Large intestine (tissue), 3 donors: ENCODE measurements around the gene APOL2. TPM values are rescaled to one million over a fixed set of nuclear protein-coding genes. Genes with fewer than 3 reads are reported as not detected.
"Not testable (repeated sequence)": the region's sequence is repeated elsewhere in the genome, so short reads cannot be mapped to it uniquely, and the experiment has no call there.

Experiments
- DNase-seq, 2 donors: peaks; one replicate each; pipeline versions ENCODE4 v3.0.0 to v3.0.0-alpha.2; 2013
- H3K27ac ChIP-seq: one replicate; pipeline ENCODE4 v1.5.1; 2013; ENCODE audit warnings: low read length
- H3K27me3 ChIP-seq: 2 replicates; pipeline ENCODE4 v1.6.1; 2013; ENCODE audit warnings: low read length; ENCODE audit not compliant: control insufficient read depth, insufficient read depth
- H3K36me3 ChIP-seq: 2 replicates; pipeline ENCODE4 v1.6.1; 2013; ENCODE audit warnings: low read length; ENCODE audit not compliant: control insufficient read depth, insufficient read depth
- H3K4me1 ChIP-seq: one replicate; pipeline ENCODE4 v1.6.1; 2013; ENCODE audit warnings: low read length; ENCODE audit not compliant: control insufficient read depth, insufficient read depth
- H3K4me3 ChIP-seq: one replicate; pipeline ENCODE4 v1.5.1; 2013; ENCODE audit warnings: low read length
- H3K9me3 ChIP-seq: one replicate; pipeline ENCODE4 v1.6.1; 2013; ENCODE audit warnings: mild to moderate bottlenecking, low read depth, low read length, moderate library complexity; ENCODE audit not compliant: control insufficient read depth
- WGBS: methylation state at CpG from one replicate; pipeline ENCODE4 v1.1.5; 2013; ENCODE audit warnings: low lambda C conversion rate; ENCODE audit not compliant: insufficient coverage; 5-methylcytosine and 5-hydroxymethylcytosine counted together
- polyA plus RNA-seq: library from polyadenylated mRNA; unstranded; fragments of 120-200 nt; gene quantifications from one replicate; pipeline ENCODE4 v1.2.1, GENCODE V29; 2013

APOL2 gene
- polyA plus RNA-seq, 1 donor: 42.5 TPM

GRCh38 chr22:36253523-36254490 lies 14.5 kb upstream of the APOL2 start:
- H3K27me3 ChIP-seq: no peaks in the 10 kb centered on the region
- no peaks in the 10 kb centered on the region for H3K36me3 ChIP-seq
- no peaks in the 10 kb centered on the region for H3K9me3 ChIP-seq
- H3K4me1 ChIP-seq: peaks cover 20% of the 10 kb centered on the region
- no peak for DNase-seq
- no CpG with 5 or more reads among the region's 7 CpGs for WGBS
- peak overlapping the region; percentile 27 for H3K4me3 ChIP-seq
- H3K27ac ChIP-seq: peak overlapping the region; percentile 37

- no peaks in the 10 kb centered on the region for H3K9me3 ChIP-seq
- peak within 1 kb of the TSS; percentile 37 for H3K27ac ChIP-seq
- H3K4me1 ChIP-seq: peaks cover 20% of the 10 kb centered on the region
- H3K4me3 ChIP-seq: peak within 1 kb of the TSS; percentile 27
- H3K36me3 ChIP-seq: no peaks in the 10 kb centered on the region
- peak; percentile 69 to 87 for DNase-seq
- H3K27me3 ChIP-seq: no peaks in the 10 kb centered on the region
- WGBS: no CpG with 5 or more reads among the region's 10 CpGs
Measured at GRCh38 chr22:36252754-36253522, 13.6 kb upstream of the APOL2 start, which contains the start of gene APOL1. APOL1 (plus strand) TSS chr22:36253133; CDS start chr22:36254956, 1,823 bp downstream.

GRCh38 chr22:36251979-36252608 lies 12.8 kb upstream of the APOL2 start:
- not testable (repeated sequence) for H3K4me3 ChIP-seq, H3K36me3 ChIP-seq, H3K27ac ChIP-seq, DNase-seq, H3K27me3 ChIP-seq, H3K9me3 ChIP-seq
- peaks cover 20% of the 10 kb centered on the region for H3K4me1 ChIP-seq
- no CpG with 5 or more reads among the region's 7 CpGs for WGBS

DNA sequence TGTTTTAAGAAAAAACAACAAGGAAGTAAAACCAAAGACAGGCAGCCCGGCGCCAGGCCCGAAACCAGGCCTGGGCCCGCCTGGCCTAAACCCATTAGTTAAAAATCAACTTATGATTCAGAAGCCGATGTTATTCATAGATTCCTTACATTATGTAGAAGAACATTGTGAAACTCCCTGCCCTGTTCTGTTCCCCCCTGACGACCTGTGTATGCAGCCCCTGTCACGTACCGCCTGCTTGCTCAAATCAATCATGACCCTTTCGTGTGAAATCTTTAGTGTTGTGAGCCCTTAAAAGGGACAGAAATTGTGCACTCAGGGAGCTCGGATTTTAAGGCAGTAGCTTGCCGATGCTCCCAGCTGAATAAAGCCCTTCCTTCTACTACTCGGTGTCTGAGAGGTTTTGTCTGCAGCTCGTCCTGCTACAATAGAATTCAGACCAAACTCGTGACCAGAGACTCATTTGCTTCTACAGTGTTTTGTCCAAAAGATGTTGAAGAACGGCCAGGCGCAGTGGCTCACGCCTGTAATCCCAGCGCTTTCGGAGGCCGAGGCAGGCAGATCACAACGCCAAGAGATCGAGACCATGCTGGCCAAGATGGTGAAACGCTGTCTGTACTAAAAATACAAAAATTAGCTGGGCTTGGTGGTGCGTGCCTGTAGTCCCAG lies 11.1 kb upstream of the APOL2 start:
- H3K27me3 ChIP-seq, H3K36me3 ChIP-seq, DNase-seq, H3K4me3 ChIP-seq, H3K9me3 ChIP-seq, H3K27ac ChIP-seq: not testable (repeated sequence)
- WGBS: 100% methylated on average over 5 of the region's 24 CpGs
- H3K4me1 ChIP-seq: peaks cover 20% of the 10 kb centered on the region

- H3K9me3 ChIP-seq: no peaks in the 10 kb centered on the region
- peaks cover 17% of the 10 kb centered on the region for H3K4me1 ChIP-seq
- 100% methylated on average over 1 of the region's 2 CpGs for WGBS
- DNase-seq: no peak
- H3K4me3 ChIP-seq: no peak overlapping the region
- H3K27me3 ChIP-seq: no peaks in the 10 kb centered on the region
- H3K36me3 ChIP-seq: no peaks in the 10 kb centered on the region
- H3K27ac ChIP-seq: no peak overlapping the region
Measured at GRCh38 chr22:36249160-36249559, 9.8 kb upstream of the APOL2 start.

DNA sequence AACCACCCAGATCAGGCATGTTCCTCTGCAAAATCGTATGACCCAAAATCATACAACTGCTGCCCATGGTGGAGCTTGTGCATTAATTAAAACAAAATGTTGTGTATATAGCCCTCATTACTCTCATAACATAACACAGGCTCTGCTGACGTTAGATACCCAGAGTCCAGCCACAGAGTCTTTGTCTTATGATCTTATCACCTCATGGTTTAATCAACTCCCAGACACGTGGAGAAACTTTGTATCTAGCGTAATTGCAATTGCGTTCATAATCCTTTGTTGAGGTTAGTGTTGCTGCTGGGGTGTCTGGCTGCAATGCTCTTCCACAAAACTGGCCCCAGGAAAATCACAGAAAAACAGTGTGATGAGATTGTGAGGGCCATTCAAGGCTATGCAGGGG lies 8.6 kb upstream of the APOL2 start:
- H3K4me1 ChIP-seq: peaks cover 9% of the 10 kb centered on the region
- WGBS: 60% methylated on average over 2 of the region's 5 CpGs
- no peaks in the 10 kb centered on the region for H3K27me3 ChIP-seq
- no peaks in the 10 kb centered on the region for H3K9me3 ChIP-seq
- no peak for DNase-seq
- H3K36me3 ChIP-seq: no peaks in the 10 kb centered on the region
- H3K27ac ChIP-seq: no peak overlapping the region
- H3K4me3 ChIP-seq: no peak overlapping the region

GRCh38 chr22:36246718-36247117 lies 7.4 kb upstream of the APOL2 start:
- no peaks in the 10 kb centered on the region for H3K36me3 ChIP-seq
- no peaks in the 10 kb centered on the region for H3K4me1 ChIP-seq
- H3K27me3 ChIP-seq: no peaks in the 10 kb centered on the region
- DNase-seq: no peak
- H3K27ac ChIP-seq: no peak overlapping the region
- H3K4me3 ChIP-seq: no peak overlapping the region
- no peaks in the 10 kb centered on the region for H3K9me3 ChIP-seq
- no CpG with 5 or more reads among the region's 3 CpGs for WGBS

- H3K9me3 ChIP-seq: no peaks in the 10 kb centered on the region
- no CpG with 5 or more reads among the region's 4 CpGs for WGBS
- no peaks in the 10 kb centered on the region for H3K36me3 ChIP-seq
- H3K4me1 ChIP-seq: no peaks in the 10 kb centered on the region
- no peaks in the 10 kb centered on the region for H3K27me3 ChIP-seq
- no peak overlapping the region for H3K4me3 ChIP-seq
- no peak for DNase-seq
- H3K27ac ChIP-seq: no peak overlapping the region
Measured at GRCh38 chr22:36245805-36246356, 6.6 kb upstream of the APOL2 start.

DNA sequence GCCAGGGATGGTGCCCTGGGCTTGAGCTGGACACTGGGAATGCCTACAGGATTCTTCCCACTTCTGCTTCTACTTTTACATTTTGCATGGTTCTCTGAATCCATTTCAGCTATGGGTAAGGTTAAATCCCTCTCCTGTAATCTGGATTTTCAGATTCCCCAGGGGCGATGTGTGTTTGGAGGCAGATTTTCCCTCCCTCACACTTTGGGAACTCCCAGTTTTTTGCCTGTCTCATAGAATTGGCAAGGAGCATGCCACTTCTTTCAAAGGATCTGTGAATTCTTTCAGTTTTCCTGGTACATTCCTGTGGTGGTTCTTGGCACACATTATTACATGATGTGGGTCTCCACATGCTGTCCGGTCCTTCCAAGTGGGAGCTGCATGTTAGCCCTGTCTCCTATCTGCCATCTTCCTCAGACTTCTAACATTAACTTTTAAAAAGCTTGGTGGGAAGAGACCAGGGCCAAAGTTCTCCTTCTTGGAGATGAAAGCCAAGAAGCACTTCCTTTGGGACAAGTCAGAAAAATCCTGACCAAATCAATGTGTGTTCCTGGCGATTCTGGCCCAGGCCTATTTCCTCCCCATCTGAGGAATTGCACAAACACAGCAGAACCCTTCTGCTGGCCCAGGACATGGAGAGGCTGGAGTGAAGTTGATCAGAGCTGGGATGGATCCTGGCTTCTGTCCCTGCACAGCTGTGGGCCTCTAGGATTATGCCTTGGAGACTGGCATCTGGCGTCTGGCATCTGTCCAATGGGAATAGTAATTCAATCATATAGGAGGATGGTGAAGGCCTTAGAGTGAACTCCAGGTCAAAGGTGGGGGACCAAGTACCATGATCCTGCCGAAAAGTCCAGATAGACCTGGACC lies 5.4 kb upstream of the APOL2 start:
- no peaks in the 10 kb centered on the region for H3K27me3 ChIP-seq
- no CpG with 5 or more reads among the region's 5 CpGs for WGBS
- H3K9me3 ChIP-seq: no peaks in the 10 kb centered on the region
- H3K4me1 ChIP-seq: peaks cover 2% of the 10 kb centered on the region
- no peaks in the 10 kb centered on the region for H3K36me3 ChIP-seq
- no peak overlapping the region for H3K4me3 ChIP-seq
- DNase-seq: no peak
- H3K27ac ChIP-seq: no peak overlapping the region
